HG02840 (cell line): ENCODE measurements around the gene DLX4.

Source experiments
- ATAC-seq: cut with Tn5 transposase; IDR thresholded peaks from one replicate; pipeline ENCODE4 v1.9.1; 2021; ENCODE audit warnings: mild to moderate bottlenecking, moderate library complexity, moderate number of reproducible peaks; ENCODE audit not compliant: unreplicated experiment, low FRiP score

The DLX4 gene, protein sequence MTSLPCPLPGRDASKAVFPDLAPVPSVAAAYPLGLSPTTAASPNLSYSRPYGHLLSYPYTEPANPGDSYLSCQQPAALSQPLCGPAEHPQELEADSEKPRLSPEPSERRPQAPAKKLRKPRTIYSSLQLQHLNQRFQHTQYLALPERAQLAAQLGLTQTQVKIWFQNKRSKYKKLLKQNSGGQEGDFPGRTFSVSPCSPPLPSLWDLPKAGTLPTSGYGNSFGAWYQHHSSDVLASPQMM

DNA sequence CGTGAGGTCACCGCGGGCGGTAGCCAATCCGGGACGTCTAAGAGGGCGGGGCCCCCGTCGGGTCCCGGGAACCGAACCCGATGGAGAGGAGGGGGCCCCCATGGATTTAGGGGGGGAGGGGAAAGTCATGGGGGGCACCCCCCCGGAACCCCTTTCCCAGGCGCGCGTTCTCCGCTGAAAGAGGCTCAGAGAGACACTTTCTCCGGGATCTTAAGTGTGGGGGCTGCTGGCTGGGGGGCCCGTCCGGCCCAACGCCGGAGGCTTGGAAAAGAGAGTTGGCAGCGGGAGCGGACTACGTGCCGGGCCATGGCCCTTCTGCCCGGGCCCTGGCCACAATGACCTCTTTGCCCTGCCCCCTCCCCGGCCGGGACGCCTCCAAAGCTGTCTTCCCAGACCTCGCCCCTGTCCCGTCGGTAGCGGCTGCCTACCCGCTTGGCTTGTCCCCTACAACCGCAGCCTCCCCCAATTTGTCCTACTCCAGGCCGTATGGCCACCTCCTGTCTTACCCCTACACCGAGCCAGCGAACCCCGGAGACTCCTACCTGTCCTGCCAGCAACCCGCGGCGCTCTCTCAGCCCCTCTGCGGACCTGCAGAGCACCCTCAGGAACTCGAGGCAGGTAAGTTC, at the start of gene DLX4:
TSS of gene DLX4 (plus strand) at position 57 of the 626 bp plus-strand sequence. CDS start at position 336, 279 bp downstream.
- no peak for ATAC-seq

DNA sequence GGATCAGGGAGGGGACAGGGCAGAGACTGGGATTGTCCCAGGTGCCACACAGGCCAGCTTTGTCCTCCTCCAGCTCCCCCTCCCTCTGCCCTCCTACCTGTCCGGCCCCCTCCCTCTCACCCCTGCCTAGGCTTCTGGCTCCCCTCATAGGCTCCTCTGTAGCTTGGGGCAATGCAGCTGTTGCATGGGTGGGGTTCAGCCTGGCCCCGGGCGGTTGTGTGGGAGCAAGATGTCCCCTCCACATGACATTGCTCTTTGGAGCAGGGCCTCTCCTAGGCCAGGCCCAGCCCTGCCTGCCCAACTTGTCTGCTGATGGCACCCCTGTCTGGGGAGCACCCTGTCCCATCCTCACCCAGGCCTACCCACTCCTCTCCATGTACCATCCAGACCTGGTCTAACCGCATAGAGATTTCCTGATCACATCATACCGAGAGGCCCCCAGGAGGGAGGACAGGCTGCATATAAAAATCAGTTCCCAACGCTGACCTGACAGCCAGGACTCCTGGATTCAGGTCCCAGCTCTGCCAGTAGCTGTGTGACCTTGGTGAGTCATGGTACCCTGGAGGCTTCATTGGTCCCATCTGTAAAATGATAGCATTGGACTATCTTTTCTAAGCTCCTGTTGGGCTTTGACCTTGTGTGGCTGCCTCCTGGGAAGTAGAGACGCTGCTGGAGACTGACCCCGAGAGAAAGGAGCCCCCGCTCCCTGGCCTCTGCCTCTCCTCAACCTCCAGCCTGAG, 48.8 kb upstream of the DLX4 start:
- ATAC-seq = no peak

DNA sequence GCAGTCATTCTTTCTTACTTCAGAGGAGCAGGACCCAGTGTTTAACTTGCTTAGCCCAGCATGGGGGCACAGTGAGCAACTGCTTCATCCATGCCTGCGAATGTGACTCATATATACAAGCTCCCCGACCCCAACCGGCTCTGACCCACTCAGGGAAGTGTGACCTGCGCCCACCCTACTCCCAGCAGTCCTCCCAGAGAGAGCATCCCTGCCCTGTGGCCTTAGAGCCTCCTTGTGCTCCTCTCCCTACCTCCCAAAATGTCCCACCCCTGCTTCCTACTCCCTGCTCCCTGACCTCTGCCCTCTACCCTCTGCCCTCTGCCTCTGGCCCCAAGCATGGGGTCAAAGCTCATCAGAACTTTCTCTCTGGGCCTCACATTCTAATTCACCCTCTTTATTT, 46.9 kb upstream of the DLX4 start:
- ATAC-seq = no peak

DNA sequence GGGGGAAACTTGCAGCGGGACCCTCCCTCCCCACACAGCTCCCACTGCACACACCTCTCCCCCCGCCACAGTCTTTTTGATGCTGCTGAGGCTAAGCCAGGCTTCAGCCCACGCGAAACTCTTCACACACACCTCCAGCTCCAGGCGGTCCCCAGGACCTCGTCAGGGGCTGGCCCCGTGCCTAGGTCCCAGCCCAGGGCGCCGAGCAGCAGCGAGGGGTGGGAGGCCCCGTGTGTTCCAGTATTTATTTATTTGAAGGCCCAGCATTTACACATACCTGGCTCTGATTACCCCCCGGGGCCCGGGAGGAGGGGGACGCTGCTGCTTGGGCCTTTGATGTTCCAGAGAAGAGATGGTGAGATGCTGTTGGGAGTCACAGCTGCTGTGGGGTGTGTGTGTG, 44.9 kb upstream of the DLX4 start:
- no peak for ATAC-seq

DNA sequence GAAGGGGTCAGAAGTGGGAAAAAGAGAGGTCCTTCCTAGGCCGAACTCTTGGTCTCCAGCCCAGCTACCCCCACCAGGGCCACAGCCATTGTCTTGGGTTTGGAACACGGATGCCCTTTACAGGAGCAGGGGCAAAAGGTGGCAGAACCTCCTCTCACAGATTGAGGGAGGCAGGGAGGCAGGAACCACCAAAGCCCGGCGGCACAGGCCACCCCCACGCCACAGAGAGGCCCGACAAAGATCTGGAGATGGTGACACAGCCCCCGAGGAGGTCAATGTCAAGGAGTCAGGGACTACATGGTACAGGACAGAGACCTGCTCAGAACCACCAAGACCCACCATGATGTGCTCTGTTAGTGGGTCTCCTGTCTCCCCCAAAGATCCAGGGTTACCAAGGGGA, 44.4 kb upstream of the DLX4 start:
- no peak for ATAC-seq

DNA sequence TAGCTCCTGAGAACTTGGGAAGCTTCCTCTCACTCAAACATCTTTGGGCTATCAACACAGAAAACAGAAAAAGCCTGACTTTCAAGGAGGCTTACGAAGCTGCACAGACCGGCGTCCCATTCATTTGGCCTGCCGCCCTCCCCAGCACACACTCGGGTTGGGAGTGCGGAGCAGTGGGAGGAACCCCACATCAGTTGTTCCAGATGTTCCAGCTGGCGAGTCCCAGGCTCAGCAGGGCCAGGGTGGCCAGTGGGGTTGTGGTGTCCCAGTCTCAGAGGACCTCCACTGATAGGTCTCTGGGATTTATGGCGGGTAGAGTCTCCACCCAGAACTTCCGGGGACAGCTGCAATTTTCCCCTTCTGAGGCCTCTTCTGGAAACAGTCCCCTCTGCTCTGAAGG, 43.1 kb upstream of the DLX4 start:
- ATAC-seq = no peak

DNA sequence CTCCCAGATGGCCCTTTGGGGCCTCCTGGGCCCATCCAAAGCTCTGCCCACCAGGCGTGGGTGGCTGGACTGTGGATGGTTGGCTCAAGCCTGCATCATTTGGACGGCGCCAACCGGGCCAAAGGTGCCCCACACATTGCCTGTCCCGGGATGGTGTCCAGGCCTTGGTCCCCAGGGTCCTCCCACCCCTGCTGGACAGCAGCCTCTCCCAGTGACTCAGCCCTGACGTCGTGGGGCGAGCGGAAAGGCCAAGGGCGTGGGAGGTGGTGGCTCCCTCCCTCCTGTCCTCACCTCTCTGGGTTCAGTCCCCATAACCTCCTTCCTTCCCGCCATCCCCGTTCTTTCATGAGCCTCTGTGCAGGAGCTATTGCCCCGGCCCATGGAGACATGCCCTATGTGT, 42.1 kb upstream of the DLX4 start:
- no peak for ATAC-seq

DNA sequence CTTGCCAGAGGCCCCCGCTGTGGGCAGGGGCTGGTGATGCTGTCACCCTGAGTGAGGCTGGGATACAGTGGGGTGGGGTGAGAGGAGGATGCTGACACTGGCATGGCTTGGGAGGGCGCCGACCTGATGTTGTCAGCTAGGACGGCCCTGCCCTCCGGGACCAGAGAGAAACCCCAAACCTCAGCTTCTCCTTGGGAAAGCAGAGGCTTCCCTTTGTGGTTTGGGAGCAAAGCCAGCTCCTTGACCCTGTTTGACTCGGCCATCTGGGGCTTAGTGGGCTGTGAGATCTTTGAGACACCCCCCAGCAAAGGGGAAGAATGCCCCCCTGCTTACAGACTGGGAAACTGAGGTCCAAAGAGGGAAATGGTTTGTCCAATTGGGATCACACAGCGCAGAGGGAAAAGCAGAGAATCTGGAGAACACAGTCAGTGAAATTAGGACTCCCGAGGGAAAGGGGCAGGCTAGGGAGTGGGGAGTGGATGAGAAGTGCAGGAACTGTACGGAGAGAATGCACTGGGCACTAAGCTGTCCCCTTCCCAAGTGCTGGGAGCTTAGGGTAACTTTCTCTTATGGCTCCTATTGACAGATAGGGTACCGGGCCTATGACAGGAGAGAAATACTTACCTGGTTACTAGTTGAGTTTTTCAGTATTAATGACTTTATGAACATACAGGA, 40.7 kb upstream of the DLX4 start:
- no peak for ATAC-seq

DNA sequence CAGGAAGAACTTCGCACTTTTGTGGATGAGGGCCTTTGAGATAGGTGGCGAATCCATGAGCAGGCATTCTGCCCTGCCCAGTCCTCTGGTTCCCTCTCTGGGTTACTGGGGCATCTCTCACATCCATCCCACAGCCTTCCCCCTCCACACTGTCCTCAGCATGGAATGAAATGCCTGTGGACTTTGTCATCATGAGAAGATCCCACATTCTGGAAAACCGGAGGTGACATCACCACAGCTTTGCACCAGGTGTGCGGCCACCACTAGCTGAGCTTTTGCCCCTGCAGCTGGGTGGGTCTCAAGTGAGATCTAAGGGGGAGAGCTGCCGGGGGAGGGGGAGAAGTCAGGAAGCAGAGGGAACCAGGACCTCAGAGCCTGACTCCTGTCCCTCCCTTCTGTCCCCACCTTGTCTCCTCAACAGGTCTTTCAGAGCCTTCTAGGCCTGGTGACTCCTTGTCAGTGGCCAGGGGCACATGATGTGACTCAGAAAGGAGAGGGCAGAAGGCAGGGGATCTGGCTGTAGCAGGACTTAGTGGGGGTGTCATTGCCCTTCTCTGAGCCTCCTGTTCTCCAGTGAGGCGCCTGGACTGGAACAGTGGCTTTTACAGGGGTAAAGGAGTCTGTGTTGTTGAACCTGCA, 40.0 kb upstream of the DLX4 start:
- ATAC-seq = no peak

DNA sequence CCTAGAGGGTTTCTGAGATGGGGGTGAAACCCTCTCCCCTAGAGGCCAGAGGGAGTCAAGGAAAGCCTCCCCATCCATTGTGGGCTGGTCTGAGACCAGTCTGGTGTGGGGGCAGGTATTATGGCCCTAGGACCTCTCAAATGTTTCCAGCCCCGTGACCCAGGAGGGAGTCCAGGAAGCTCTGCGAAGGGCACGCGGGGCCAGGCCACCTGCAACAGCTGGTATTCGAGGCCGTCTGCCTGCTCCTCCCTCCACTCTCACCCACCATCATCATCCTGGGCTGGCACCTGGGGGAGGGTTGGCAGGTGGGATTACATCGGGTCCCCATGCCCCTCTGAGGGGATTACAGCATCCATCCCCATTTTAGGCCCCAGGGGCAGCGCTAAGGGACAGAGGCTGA, 38.1 kb upstream of the DLX4 start:
- ATAC-seq = no peak

DNA sequence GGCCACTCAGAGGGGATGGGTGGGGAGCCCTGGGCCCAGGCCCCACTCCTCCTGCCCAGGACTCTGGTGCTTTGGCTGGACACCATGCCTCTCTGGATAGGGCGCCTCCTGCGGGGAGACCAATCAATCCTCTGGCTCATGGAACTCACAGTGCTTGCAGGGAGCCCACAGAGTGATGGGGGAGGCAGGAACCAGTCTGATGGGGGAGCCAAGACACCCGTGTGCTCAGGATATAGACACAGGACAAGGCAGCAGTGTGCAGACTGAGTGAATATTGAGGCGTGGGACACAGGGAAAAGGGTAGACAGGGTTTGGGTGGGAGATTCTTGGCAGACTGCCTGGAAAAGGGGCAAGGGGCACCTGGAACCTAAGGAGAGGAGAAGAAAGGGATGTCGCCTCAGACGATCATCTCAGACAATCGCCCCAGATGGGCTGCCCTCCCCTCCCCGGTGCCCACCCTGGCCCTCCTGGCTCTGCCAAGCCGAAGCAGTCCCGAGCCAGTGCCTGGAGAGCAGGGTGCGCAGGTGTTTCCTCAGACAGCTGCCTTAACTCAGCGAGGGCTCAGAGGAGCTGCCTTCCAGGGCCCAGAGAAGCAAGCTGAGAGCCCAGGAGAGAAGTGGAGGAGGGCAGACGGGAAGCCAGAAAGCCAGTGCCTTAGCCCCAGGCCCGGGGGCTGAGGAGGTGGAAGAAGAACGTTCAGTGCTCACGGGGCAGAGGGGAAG, 37.4 kb upstream of the DLX4 start:
- ATAC-seq = no peak

DNA sequence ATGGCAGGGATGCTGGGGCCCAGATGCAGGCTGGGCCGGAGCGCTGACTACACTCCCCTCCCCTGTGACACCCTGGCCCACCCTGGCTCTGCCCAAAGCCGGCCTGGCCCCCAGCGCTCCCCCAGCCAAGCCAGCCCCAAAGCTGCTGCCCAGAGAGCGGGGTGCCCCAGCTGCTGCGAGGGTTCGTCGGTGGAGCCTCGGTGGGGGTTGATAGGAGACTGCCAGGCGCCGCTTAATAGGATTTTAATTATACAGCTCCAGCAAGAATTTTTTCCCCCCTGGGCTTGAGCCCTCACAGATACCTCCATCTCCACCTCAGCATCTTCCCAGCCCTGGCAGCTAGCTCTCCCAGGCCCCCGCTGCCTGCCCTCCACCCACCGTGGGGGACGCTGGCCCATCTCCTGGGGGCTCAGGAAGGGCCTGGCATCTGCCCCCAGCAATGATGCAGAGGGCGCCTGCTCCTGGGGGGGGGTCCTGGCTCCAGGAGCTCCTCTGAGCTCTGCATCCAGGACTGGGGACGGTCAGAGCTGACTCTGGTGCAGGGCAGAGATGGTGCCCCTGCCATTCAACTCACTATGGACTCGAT, 36.8 kb upstream of the DLX4 start:
- no peak for ATAC-seq

DNA sequence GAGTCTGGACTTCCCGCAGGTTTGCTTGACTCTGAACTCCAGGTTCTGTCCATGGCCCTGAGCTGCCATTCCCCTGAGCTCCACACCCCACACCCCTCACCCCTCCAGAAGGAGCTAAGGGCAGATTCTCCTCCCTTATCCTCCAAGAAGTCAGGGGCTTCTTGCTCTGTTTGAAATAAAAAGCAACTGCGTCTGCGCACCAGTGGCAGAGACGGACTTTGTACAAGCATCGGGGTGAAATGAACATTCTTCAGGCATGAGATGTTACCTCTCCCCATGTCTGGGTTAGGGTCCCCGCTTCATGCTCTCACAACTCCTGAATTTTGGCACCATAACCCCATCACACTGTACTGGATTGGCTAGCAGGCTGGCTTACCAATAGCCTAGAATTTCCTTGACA, 36.1 kb upstream of the DLX4 start:
- ATAC-seq = no peak

DNA sequence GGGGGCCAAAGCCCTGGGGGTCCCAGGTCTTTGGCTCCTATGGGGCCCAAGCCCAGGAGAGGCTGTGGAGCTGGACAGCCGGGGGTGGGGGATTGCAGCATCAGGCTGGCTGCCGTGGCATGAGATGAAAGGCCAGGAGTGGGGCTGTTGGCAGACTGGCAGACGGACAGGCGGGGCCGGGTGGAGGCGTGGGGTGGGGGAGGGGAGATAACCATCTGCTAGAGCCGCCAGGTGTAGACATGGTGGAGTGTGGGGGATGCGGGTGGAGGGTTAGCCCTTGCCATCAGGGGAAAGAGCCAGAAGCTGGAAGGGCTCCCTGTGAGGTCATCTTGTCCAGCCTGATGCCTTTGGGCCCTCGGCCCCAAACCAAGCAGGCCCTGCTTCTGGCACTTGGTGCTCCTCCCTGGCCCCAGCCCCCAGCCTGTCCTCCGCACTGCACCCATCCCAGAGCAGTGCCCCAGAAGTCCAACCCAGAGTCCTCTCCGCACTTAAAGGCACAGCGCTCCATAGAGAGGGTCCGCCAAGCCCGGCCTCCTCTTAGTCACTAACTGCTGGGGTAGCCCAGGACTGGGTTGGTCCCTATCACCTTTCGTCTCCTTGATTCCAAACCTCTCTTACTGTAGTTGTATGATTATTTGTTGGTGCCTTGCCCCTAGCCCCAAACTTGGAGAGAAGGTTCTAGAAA, 33.3 kb upstream of the DLX4 start:
- no peak for ATAC-seq

DNA sequence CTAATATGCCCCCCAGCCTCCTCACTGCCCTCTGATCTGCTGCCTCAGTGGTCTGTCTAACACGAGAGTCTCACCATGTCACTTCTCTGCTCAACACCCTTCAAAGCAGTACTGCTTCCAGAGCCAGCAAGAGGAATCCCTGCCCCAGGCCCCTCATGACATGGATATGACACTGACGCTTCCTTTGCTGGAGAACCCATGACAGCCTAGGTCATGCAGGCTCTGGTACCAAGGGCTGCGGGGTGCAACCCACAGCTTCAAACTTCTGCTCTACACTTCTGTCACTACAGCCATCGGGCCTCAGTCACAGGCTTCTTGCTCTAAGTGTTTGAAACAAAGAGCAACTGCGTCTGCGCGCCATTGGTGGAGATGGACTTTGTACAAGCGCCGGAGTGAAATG, 32.6 kb upstream of the DLX4 start:
- no peak for ATAC-seq

DNA sequence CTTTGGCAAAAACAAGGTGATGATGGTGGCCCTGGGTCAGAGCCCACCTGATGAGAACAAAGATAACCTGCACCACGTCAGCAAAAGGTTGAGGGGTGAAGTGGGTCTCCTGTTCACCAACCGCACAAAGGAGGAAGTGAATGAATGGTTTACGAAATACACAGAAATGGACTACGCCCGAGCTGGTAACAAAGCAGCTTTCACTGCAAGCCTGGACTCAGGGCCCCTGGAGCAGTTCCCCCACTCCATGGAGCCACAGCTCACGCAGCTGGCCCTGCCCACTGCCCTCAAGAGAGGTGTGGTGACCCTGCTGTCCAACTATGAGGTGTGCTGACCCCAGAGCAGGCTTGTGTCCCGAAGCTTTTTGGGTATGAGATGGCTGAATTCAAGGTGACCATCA, 29.7 kb upstream of the DLX4 start:
- ATAC-seq = no peak

DNA sequence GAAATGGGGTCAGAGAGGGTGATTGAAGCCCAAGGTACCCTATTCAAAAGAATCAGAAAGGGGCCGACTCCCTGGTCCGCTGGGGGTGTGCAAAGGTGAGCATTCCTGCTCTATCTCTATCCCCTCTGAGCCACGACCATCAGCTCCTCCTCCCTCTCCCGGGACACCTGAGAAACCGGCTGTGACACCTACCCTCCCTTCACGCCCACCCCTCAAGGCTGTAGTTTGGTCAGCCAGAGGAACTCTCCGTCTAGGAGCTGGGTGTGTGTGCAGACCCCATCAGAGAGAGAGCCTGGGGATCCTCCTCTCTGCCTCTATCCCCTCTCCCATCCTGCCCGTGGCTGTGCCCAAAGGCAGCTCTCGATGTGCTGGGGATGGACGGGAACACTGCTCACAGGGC, 27.6 kb upstream of the DLX4 start:
- no peak for ATAC-seq

DNA sequence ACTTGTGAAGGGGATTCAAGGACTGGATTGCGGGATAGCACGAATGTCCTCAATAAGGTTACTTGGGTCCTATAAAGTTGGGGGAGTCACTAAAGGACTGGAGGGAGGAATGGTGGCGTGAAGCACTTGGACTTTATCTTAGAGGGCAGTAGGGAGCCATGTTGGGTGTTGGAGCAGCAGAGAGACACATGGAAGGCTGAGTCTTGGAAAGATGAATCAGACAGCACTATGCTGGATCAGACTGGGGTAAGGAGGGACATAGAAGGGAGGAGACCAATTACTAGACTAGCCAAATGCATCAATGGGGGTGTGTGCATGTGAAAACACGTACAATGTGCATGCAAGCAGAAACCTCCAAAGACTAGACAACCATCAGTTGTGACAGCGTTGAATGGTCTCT, 26.0 kb upstream of the DLX4 start:
- ATAC-seq = no peak

DNA sequence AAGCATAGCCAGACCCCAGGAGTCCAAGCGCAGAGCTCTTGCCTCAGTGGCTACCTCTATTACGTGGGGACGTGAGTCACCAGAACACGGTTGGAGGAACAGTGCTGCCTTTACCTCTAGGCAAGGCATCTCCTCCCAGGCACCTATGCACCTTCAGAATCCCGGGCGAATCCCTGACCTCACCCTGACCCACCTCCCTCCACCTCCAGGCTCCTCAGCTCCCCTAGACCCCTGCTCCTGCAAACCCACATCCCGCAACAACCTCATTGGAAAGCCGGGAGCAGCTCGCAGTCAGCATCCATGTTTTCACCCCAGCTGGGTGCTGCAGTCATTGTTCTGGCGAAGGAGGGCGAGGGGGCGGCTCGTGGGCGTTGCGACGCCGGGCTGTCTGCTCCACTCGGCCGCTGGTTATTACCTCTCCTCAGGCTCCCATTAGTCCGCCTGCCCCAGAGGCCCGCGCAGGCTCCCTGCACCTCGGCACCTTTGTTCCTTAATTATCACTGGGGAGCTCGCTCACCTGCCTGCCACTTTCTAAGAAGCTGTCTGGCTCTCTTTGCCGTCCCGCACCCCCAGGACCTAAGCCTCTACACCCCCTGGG, 24.6 kb upstream of the DLX4 start:
- ATAC-seq = no peak
